Hepatocyte (in vitro differentiated cells): ENCODE results near the gene MINDY3. TPM values are rescaled to one million over a fixed set of nuclear protein-coding genes. Genes with fewer than 3 reads are reported as not detected.
A peak's percentile ranks its signal among the peaks of the same experiment; 100 is the strongest.

Source experiments
- DNase-seq: peaks from one replicate; pipeline ENCODE4 v3.0.0-alpha.2; 2016; ENCODE audit warnings: low spot score
- H2AFZ ChIP-seq: fragments of 200-600 bp; sonication (generic); 2 replicates; pipeline ENCODE4 v1.6.0; 2016; ENCODE audit warnings: antibody characterized with exemption, mild to moderate bottlenecking
- H3K27ac ChIP-seq: fragments of 200-600 bp; sonication (generic); 2 replicates; pipeline ENCODE4 v1.5.1; 2016; ENCODE audit warnings: mild to moderate bottlenecking
- H3K27me3 ChIP-seq: fragments of 200-600 bp; sonication (generic); 2 replicates; pipeline ENCODE4 v1.6.1; 2016
- H3K36me3 ChIP-seq: fragments of 200-600 bp; sonication (generic); replicated peaks from 2 replicates; pipeline ENCODE4 v1.5.1; 2016; ENCODE audit warnings: low read depth; ENCODE audit not compliant: insufficient read depth
- H3K4me1 ChIP-seq: fragments of 200-600 bp; sonication (generic); 2 replicates; pipeline ENCODE4 v1.5.1; 2016; ENCODE audit warnings: mild to moderate bottlenecking, moderate library complexity; ENCODE audit not compliant: insufficient read depth
- H3K4me2 ChIP-seq: fragments of 200-600 bp; sonication (generic); 2 replicates; pipeline ENCODE4 v1.6.0; 2016
- H3K4me3 ChIP-seq: fragments of 200-600 bp; sonication (generic); 2 replicates; pipeline ENCODE4 v1.5.1; 2016; ENCODE audit warnings: mild to moderate bottlenecking
- H3K79me2 ChIP-seq: fragments of 200-600 bp; sonication (generic); 2 replicates; pipeline ENCODE4 v1.6.0; 2017; ENCODE audit warnings: mild to moderate bottlenecking
- H3K9me2 ChIP-seq: fragments of 200-600 bp; sonication (generic); replicated peaks from 2 replicates; pipeline ENCODE4 v1.6.0; 2017; ENCODE audit warnings: mild to moderate bottlenecking; ENCODE audit not compliant: insufficient read depth
- H3K9me3 ChIP-seq: fragments of 200-600 bp; sonication (generic); 2 replicates; pipeline ENCODE4 v1.5.1; 2016; ENCODE audit warnings: low read depth, mild to moderate bottlenecking
- H4K20me1 ChIP-seq: fragments of 200-600 bp; sonication (generic); 2 replicates; pipeline ENCODE4 v1.6.0; 2016; ENCODE audit warnings: mild to moderate bottlenecking; ENCODE audit not compliant: insufficient read depth, poor library complexity, severe bottlenecking
- EZH2 ChIP-seq: fragments of 200-600 bp; sonication (generic); IDR thresholded peaks from 2 replicates; pipeline ENCODE4 v1.6.1; 2016; ENCODE audit warnings: antibody characterized with exemption, mild to moderate bottlenecking, borderline replicate concordance
- EZH2phosphoT487 ChIP-seq: fragments of 200-600 bp; sonication (generic); IDR thresholded peaks from one replicate; pipeline ENCODE4 v1.6.1; 2018; ENCODE audit warnings: antibody characterized with exemption, mild to moderate bottlenecking, low read depth, moderate library complexity; ENCODE audit not compliant: unreplicated experiment, severe bottlenecking
- WGBS: methylation state at CpG from one replicate; pipeline ENCODE4 v1.1.6; 2016; ENCODE audit warnings: low lambda C conversion rate; ENCODE audit errors: missing lambda C conversion rate; 5-methylcytosine and 5-hydroxymethylcytosine counted together
- polyA plus RNA-seq: library from polyadenylated mRNA; unstranded; fragments of >200 nt; fragmentation: Nextera tagmentation; extraction: Ambion mirVana; gene quantifications from 2 replicates; pipeline ENCODE4 v1.2.1, GENCODE V29; 2016
- total RNA-seq: library from RNA; depleted of rRNA; stranded (reverse); fragments of >200 nt; gene quantifications from 2 replicates; pipeline ENCODE4 v1.2.3, GENCODE V29; 2014
- TF ChIP-seq, protein P1 (sequence below): fragments of 200-600 bp; sonication (generic); IDR thresholded peaks from 2 replicates; pipeline ENCODE4 v1.5.1; 2016; ENCODE audit warnings: antibody characterized with exemption, mild to moderate bottlenecking; ENCODE audit not compliant: poor library complexity

MINDY3 gene
- total and polyA plus RNA-seq, 2 experiments from 2014 or later = 16.5 to 37.6 TPM

DNA sequence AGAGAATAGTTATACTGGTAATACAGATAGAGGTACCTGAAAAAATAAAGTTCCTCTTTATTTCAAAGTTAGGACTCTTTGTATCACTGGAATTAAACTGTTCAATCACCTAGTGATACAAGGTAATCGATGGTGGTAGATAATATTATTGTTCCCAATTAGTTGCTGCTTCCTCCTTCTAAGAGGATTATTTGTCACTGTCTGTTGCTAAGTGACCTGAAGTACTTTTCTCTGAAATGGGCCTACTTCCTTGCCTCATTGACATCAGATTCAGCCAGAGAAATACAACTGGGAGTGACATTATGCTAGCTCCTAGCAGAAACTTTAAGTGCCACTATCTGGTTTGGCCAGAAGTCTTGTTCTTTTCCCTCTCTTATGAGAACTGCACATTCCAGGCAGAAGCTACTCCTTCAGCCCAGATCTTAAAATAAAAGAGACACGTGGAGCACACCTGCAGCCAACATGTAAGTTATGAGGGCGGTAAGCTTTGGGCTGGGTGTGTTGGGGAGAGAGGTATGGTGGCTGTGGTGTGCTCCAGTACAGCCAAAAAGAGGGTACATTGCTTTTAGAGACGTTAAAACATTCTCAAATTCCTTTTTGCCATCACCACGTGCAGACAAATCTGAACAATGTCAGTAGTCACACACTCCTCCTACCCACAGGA lies 54.8 kb downstream of the MINDY3 start:
- 88% methylated on average over 5 of the region's 5 CpGs for WGBS
- no peak for DNase-seq
- Histone ChIP-seq H3K4me2 (no peak overlapping the region), H4K20me1 (no peaks in the 10 kb centered on the region), H3K9me3 (no peaks in the 10 kb centered on the region), H3K79me2 (no peaks in the 10 kb centered on the region), H3K4me1 (peaks cover 10% of the 10 kb centered on the region), H3K27ac (no peak overlapping the region), H3K36me3 (no peaks in the 10 kb centered on the region), H3K9me2 (no peaks in the 10 kb centered on the region), H2AFZ (no peak overlapping the region), H3K4me3 (no peak overlapping the region), H3K27me3 (no peaks in the 10 kb centered on the region)
- TF ChIP-seq EZH2 (no peak), EZH2phosphoT487 (no peak)
- TF ChIP-seq, protein P1, sequence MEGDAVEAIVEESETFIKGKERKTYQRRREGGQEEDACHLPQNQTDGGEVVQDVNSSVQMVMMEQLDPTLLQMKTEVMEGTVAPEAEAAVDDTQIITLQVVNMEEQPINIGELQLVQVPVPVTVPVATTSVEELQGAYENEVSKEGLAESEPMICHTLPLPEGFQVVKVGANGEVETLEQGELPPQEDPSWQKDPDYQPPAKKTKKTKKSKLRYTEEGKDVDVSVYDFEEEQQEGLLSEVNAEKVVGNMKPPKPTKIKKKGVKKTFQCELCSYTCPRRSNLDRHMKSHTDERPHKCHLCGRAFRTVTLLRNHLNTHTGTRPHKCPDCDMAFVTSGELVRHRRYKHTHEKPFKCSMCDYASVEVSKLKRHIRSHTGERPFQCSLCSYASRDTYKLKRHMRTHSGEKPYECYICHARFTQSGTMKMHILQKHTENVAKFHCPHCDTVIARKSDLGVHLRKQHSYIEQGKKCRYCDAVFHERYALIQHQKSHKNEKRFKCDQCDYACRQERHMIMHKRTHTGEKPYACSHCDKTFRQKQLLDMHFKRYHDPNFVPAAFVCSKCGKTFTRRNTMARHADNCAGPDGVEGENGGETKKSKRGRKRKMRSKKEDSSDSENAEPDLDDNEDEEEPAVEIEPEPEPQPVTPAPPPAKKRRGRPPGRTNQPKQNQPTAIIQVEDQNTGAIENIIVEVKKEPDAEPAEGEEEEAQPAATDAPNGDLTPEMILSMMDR = no peak

DNA sequence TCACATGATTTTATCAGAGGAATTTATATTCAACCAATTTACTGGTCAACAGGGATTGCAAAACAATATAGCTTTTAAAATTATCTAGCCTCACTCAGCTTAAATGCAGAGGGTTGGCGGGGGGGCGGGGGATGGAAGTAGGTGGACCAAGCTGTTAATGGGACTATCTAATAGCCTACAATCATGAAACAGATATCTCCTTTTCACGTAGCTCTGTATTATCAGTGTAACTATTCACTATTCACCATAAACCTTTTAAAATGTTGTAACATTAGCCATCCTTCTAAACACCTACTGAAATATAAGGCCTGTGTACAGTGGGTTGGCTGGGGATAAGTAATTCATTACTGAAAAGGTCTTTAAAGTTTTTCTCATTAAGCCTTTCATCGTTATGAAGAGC lies 56.2 kb downstream of the MINDY3 start:
- Histone ChIP-seq H2AFZ (no peak overlapping the region), H3K4me3 (no peak overlapping the region), H3K9me3 (no peaks in the 10 kb centered on the region), H3K4me2 (no peak overlapping the region), H3K27me3 (no peaks in the 10 kb centered on the region), H3K36me3 (no peaks in the 10 kb centered on the region), H4K20me1 (no peaks in the 10 kb centered on the region), H3K27ac (no peak overlapping the region), H3K4me1 (peaks cover 10% of the 10 kb centered on the region), H3K79me2 (no peaks in the 10 kb centered on the region), H3K9me2 (no peaks in the 10 kb centered on the region)
- TF ChIP-seq EZH2phosphoT487 (no peak), EZH2 (no peak)
- TF ChIP-seq, protein P1 = no peak
- DNase-seq = no peak
- WGBS = 87% methylated on average over 4 of the region's 4 CpGs

DNA sequence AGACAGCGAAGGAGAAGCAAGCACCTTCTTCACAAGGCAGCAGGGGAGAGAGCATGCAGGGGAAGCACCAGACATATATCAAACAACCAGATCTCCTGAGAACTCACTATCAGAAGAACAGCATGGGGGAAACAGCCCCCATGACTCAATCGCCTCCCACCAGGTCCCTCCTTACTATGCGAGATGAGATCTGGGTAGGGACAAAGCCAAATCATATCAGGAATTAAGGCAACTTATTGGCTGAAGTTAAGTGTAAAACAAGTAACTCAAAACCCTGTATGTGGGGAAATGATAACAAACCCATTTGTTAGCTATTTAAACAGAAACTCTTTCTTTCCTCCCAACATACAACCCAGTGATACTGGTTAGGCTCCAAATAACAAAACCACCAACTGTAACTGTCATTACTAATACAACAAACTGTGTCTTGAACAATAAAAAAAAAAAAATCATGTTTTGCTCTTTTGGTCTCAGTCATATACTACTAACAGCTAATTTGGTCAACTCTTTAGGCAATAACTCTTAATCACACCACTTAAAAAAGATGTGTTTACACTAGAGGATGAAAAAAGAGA lies 57.8 kb downstream of the MINDY3 start:
- Histone ChIP-seq H3K4me3 (no peak overlapping the region), H3K36me3 (no peaks in the 10 kb centered on the region), H4K20me1 (no peaks in the 10 kb centered on the region), H3K4me2 (no peak overlapping the region), H3K9me3 (no peaks in the 10 kb centered on the region), H2AFZ (no peak overlapping the region), H3K27me3 (no peaks in the 10 kb centered on the region), H3K27ac (peak overlapping the region; percentile 0), H3K4me1 (peaks cover 22% of the 10 kb centered on the region), H3K9me2 (no peaks in the 10 kb centered on the region), H3K79me2 (no peaks in the 10 kb centered on the region)
- no peak for DNase-seq
- 60% methylated on average over 3 of the region's 3 CpGs for WGBS
- TF ChIP-seq, protein P1 = no peak
- TF ChIP-seq EZH2phosphoT487 = no peak
- TF ChIP-seq EZH2 = no peak
